SK-N-SH (cell line): ENCODE measurements around the gene PCBP3. TPM values are rescaled to one million over a fixed set of nuclear protein-coding genes. Genes with fewer than 3 reads are reported as not detected.

ENCODE experiments used
- CTCF ChIA-PET: fragments of 300-600, 350-600 bp; formaldehyde crosslinking; extraction: SDS; loops from one replicate; lab custom pipeline; 2021; lab: Yijun Ruan, JAX
- POLR2A ChIA-PET: fragments of 350-600 bp; sonication (Branson Sonifier 250); formaldehyde crosslinking; extraction: SDS; loops from one replicate; lab custom pipeline; 2020; ENCODE audit warnings: antibody characterized with exemption, inconsistent platforms; lab: Yijun Ruan, JAX
- DNase-seq: peaks from one replicate; pipeline ENCODE4 v3.0.0; 2012
- H2AFZ ChIP-seq: fragments of 200-600 bp; sonication (generic); 2 replicates; pipeline ENCODE4 v1.8.1; 2016; ENCODE audit warnings: antibody characterized with exemption, mild to moderate bottlenecking, low read depth
- H3F3A ChIP-seq: fragments of 200-600 bp; sonication (generic); replicated peaks from 2 replicates; pipeline ENCODE3; 2016; ENCODE audit warnings: antibody characterized with exemption, mild to moderate bottlenecking; ENCODE audit not compliant: insufficient read depth
- H3K27ac ChIP-seq, 2 experiments: fragments of 200-500 bp in 1 of 2; fragments of 200-600 bp in 1 of 2; sonication (Bioruptor generic) in 1 of 2; sonication (generic), shearing (Covaris generic) in 1 of 2; 2 replicates each; pipeline versions ENCODE4 v1.5.1 to v1.6.1; 2014 to 2016; ENCODE audit warnings: low read depth in 2 of 2, inconsistent platforms in 1 of 2, low read length in 1 of 2, mild to moderate bottlenecking in 1 of 2, mixed read lengths in 1 of 2
- H3K27me3 ChIP-seq: fragments of 200-600 bp; sonication (generic), shearing (Covaris generic); 2 replicates; pipeline ENCODE4 v1.6.1; 2016; ENCODE audit warnings: mixed run types; ENCODE audit not compliant: insufficient read depth
- H3K36me3 ChIP-seq, 2 experiments: fragments of 200-500 bp in 1 of 2; fragments of 200-600 bp in 1 of 2; sonication (Bioruptor generic) in 1 of 2; sonication (generic) in 1 of 2; replicated peaks in 1 of 2; 2 replicates each; pipeline versions ENCODE3 to v1.5.1; 2014 to 2016; ENCODE audit warnings: low read length in 1 of 2, mild to moderate bottlenecking in 1 of 2; ENCODE audit not compliant: insufficient read depth in 2 of 2, control insufficient read depth in 1 of 2
- H3K4me1 ChIP-seq, 2 experiments: fragments of 200-500 bp in 1 of 2; fragments of 200-600 bp in 1 of 2; sonication (Bioruptor generic) in 1 of 2; sonication (generic), shearing (Covaris generic) in 1 of 2; 2 replicates each; pipeline versions ENCODE4 v1.5.1 to v1.6.1; 2014 to 2016; ENCODE audit warnings: low read depth in 1 of 2, low read length in 1 of 2, mixed run types in 1 of 2; ENCODE audit not compliant: insufficient read depth in 2 of 2, control insufficient read depth in 1 of 2
- H3K4me2 ChIP-seq: fragments of 200-600 bp; sonication (generic), shearing (Covaris generic); 2 replicates; pipeline ENCODE4 v1.6.1; 2017; ENCODE audit warnings: mixed run types
- H3K4me3 ChIP-seq, 2 experiments: fragments of 200-500 bp in 1 of 2; fragments of 200-600 bp in 1 of 2; sonication (Bioruptor generic) in 1 of 2; sonication (generic), shearing (Covaris generic) in 1 of 2; 2 replicates each; pipeline versions ENCODE4 v1.5.1 to v1.8.1; 2014 to 2016; ENCODE audit warnings: low read depth in 2 of 2, inconsistent platforms in 1 of 2, low read length in 1 of 2, mild to moderate bottlenecking in 1 of 2, mixed read lengths in 1 of 2, moderate library complexity in 1 of 2
- H3K79me2 ChIP-seq: fragments of 200-600 bp; sonication (generic); 2 replicates; pipeline ENCODE4 v1.8.1; 2017; ENCODE audit warnings: mild to moderate bottlenecking; ENCODE audit not compliant: insufficient read depth
- H3K9ac ChIP-seq: fragments of 200-600 bp; sonication (generic); 2 replicates; pipeline ENCODE4 v1.6.1; 2017; ENCODE audit warnings: mixed run types
- H3K9me2 ChIP-seq: fragments of 200-600 bp; sonication (generic); 2 replicates; pipeline ENCODE4 v1.6.1; 2017; ENCODE audit warnings: mixed run types
- H3K9me3 ChIP-seq: fragments of 200-600 bp; sonication (generic); 2 replicates; pipeline ENCODE4 v1.6.1; 2017; ENCODE audit warnings: mixed run types, mild to moderate bottlenecking, moderate library complexity
- H4K20me1 ChIP-seq: fragments of 200-600 bp; sonication (generic); 2 replicates; pipeline ENCODE4 v1.6.1; 2017; ENCODE audit warnings: mild to moderate bottlenecking, mixed run types; ENCODE audit not compliant: insufficient read depth
- ELF1 ChIP-seq: IDR thresholded peaks from 2 replicates; pipeline ENCODE4 v1.4.0; 2012
- NRF1 ChIP-seq: IDR thresholded peaks from 2 replicates; pipeline ENCODE4 v1.6.1; 2012; ENCODE audit warnings: low read depth, mild to moderate bottlenecking, low read length
- RCOR1 ChIP-seq: fragments of 150-350 bp; IDR thresholded peaks from 2 replicates; pipeline ENCODE4 v1.6.1; 2017; ENCODE audit warnings: antibody characterized with exemption, low read length
- TAF1 ChIP-seq: IDR thresholded peaks from 2 replicates; pipeline ENCODE4 v1.6.1; 2012; ENCODE audit warnings: low read depth, mild to moderate bottlenecking, low read length, moderate library complexity, borderline replicate concordance
- TEAD4 ChIP-seq: IDR thresholded peaks from 2 replicates; pipeline ENCODE4 v1.4.0; 2012; ENCODE audit warnings: mild to moderate bottlenecking, borderline replicate concordance; ENCODE audit not compliant: insufficient read depth
- YY1 ChIP-seq: IDR thresholded peaks from 2 replicates; pipeline ENCODE4 v1.4.0; 2012; ENCODE audit warnings: low read depth, mild to moderate bottlenecking
- WGBS: methylation state at CpG from one replicate; pipeline ENCODE4 v1.1.6; 2017; ENCODE audit warnings: low lambda C conversion rate; 5-methylcytosine and 5-hydroxymethylcytosine counted together
- polyA plus RNA-seq, 3 experiments: library from polyadenylated mRNA; depleted of rRNA; stranded (reverse); fragments of >200 nt; gene quantifications; 2 replicates each; pipeline ENCODE4 v1.2.3, GENCODE V29; 2012
- TF ChIP-seq, protein P1 (sequence below): IDR thresholded peaks from 2 replicates; pipeline ENCODE4 v1.4.0; 2012; ENCODE audit warnings: low read depth, borderline replicate concordance
- TF ChIP-seq, protein P2 (sequence below): fragments of 150-350 bp; IDR thresholded peaks from 2 replicates; pipeline ENCODE4 v1.6.1; 2017; ENCODE audit warnings: antibody characterized with exemption, low read length, low read depth, borderline replicate concordance

PCBP3 gene
- polyA plus RNA-seq, 1 of the 3 experiments (the other 2 are of a cell fraction), result 9.5 TPM

DNA sequence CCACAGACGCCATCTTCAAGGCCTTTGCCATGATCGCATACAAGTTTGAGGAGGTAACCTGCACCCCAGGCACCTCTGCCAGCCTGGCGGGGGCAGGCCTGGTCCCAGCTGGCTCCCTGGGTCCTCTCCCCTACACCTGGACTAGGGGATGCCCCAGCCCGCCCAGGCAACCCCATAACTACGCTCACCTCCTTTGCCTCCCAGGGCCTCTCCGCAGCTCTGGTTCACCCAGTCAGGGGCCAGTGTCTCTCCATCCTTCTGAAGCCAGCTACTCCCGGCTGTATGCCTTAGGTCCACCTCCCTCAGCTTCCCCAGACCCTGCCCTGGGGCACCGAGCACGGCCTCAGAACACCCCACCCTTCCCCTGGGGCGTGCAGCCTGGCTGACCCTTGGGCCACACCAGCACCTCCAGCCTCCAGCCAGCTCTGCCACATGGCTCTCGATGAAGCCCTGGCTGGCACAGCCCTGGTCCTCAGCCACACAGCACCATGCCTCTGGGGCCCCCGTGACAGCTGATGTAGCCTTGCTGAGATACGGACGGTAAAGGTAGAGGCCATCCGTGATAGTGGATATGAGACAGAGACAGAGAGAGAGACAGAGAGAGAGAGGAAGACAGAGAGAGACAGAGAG, 257.7 kb downstream of the PCBP3 start:
- Histone ChIP-seq H3K36me3 (peaks cover 0 to 8% of the 10 kb centered on the region in 2 experiments), H2AFZ (no peak overlapping the region), H3F3A (no peaks in the 10 kb centered on the region), H3K4me2 (no peak overlapping the region), H3K79me2 (no peaks in the 10 kb centered on the region), H3K27ac (no peak overlapping the region), H3K9me2 (no peaks in the 10 kb centered on the region), H3K9ac (no peak overlapping the region), H3K27me3 (no peaks in the 10 kb centered on the region), H3K4me3 (no peak overlapping the region), H3K4me1 (no peaks in the 10 kb centered on the region; a peak in 1 of 4 replicates), H3K9me3 (no peaks in the 10 kb centered on the region), H4K20me1 (no peaks in the 10 kb centered on the region)
- no peak for TF ChIP-seq NRF1
- TF ChIP-seq RCOR1, result no peak
- no peak for TF ChIP-seq ELF1
- TF ChIP-seq, protein P1, sequence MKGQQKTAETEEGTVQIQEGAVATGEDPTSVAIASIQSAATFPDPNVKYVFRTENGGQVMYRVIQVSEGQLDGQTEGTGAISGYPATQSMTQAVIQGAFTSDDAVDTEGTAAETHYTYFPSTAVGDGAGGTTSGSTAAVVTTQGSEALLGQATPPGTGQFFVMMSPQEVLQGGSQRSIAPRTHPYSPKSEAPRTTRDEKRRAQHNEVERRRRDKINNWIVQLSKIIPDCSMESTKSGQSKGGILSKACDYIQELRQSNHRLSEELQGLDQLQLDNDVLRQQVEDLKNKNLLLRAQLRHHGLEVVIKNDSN, result no peak
- no peak for TF ChIP-seq TEAD4
- TF ChIP-seq TAF1, result no peak
- ChIA-PET CTCF (no interaction called here), POLR2A (no interaction called here)
- DNase-seq, result no peak
- WGBS, result 86% methylated on average over 14 of the region's 15 CpGs

GRCh38 chr21:45902292-45902995, 258.9 kb downstream of the PCBP3 start:
- DNase-seq, result no peak
- Histone ChIP-seq H3K4me3 (no peak overlapping the region), H3K79me2 (no peaks in the 10 kb centered on the region), H3K4me1 (peaks cover 0 to under 1% of the 10 kb centered on the region in 2 experiments; a peak in 1 of 4 replicates), H3K36me3 (peaks cover 0 to 8% of the 10 kb centered on the region in 2 experiments), H3K4me2 (no peak overlapping the region), H3K27ac (no peak overlapping the region), H4K20me1 (no peaks in the 10 kb centered on the region), H3F3A (no peaks in the 10 kb centered on the region), H3K27me3 (no peaks in the 10 kb centered on the region), H3K9me3 (no peaks in the 10 kb centered on the region), H2AFZ (no peak overlapping the region), H3K9ac (no peak overlapping the region), H3K9me2 (no peaks in the 10 kb centered on the region)
- no peak for TF ChIP-seq YY1
- TF ChIP-seq, protein P2, sequence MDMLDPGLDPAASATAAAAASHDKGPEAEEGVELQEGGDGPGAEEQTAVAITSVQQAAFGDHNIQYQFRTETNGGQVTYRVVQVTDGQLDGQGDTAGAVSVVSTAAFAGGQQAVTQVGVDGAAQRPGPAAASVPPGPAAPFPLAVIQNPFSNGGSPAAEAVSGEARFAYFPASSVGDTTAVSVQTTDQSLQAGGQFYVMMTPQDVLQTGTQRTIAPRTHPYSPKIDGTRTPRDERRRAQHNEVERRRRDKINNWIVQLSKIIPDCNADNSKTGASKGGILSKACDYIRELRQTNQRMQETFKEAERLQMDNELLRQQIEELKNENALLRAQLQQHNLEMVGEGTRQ, result no peak
- TF ChIP-seq, protein P1, result no peak
- WGBS, result 93% methylated on average over 9 of the region's 19 CpGs
- ChIA-PET CTCF (no interaction called here), POLR2A (no interaction called here)
